HG02938 (cell line): ENCODE results near the gene SAMD14.

ENCODE experiments used
- ATAC-seq: cut with Tn5 transposase; IDR thresholded peaks from one replicate; pipeline ENCODE4 v1.9.1; 2021; ENCODE audit warnings: mild to moderate bottlenecking, moderate library complexity; ENCODE audit not compliant: unreplicated experiment

The SAMD14 gene

DNA sequence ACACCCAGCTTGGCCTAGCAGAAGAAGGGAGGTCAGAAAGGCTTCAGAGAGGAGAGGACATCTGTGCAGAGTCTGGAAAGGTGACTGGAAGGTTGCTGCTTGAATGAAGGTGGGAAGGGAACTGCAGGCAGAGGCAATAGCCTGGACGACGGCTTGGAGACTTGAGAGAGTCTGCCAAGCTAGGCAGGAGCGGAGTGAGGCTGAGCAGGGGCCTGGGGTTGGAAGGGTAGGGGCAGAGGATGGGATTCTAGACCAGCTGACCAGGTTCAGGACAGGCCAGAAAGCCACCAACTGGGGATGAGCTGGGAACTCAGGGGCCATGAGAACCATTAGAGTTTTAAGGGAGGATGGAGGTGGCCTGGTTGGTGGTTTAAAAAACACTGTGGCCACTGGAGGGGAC, 35.5 kb upstream of the SAMD14 start:
- ATAC-seq: no peak

DNA sequence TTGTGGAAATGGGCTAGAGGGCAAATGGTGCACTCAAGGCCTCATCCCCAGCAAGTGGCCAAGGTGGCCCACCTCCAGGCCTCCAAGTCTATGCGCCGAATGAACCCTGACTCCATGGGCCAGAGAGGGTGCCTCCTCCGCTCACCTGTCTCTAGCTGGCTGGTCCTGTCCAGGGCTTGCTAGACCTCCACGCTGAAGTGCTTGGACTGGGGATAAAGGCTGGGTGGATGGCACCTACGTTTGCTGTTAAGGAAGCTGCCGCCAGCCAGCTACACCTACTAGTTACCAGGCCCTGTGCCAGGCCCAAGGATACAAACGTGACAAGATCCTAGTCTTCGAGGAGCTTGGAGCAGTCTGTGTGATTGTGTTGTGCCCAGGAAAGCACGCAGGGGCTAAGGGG, 35.1 kb upstream of the SAMD14 start:
- no peak for ATAC-seq

DNA sequence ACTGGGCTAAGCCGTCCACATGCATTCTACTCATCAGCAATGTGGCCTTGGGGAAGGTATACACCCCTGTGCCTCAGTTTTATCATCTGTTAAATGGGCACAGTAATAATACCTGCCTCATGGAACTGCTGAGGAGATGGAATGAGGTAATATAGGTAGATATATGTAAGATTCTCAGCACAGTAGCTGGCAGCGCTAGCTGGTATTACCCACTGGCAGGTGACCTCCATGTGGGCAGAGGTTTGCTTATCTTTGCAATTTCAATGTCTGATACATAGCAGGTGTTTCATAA, 34.7 kb upstream of the SAMD14 start:
- ATAC-seq: no peak

DNA sequence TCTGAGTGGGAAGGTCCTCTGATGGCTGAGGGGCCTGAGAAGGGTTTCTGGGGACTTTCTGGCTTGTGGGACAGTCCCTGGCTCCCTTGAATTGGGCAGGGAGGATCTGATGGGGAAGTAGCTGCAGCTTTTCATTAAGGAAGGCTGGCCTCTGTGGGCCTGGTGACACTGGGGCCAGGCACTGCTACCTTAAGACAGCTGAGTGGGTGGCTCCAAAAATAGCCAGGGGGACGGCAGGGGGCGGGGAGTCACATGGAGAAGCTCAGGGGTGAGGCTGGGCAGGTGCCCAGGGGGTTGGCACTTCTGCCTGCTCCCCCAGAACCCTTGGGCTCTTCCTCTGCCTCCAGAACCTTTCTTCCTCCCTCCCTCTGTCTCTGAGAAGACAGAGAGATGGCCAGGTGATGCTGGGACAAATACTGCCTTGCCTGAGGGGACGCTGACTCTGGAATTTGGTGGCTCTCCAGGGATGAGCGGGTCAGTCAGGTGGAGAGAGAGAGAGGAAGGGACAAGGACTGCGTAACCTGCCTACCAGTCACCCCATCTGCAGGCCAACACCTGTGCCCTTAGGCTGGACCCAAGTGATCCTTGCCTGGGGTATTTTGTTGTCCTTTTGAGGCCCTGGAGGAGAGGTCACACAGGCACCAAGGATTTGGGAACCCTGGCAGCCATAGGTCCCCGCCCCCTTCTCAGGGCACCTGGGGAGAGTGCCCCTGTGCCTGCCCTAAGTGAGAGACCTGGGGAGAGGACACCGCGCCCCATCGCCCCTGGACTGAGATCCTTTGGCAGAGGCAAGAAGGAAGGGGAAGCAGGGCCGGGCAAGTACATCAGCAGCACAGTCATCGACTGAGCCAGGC, 34.1 kb upstream of the SAMD14 start:
- ATAC-seq: no peak

DNA sequence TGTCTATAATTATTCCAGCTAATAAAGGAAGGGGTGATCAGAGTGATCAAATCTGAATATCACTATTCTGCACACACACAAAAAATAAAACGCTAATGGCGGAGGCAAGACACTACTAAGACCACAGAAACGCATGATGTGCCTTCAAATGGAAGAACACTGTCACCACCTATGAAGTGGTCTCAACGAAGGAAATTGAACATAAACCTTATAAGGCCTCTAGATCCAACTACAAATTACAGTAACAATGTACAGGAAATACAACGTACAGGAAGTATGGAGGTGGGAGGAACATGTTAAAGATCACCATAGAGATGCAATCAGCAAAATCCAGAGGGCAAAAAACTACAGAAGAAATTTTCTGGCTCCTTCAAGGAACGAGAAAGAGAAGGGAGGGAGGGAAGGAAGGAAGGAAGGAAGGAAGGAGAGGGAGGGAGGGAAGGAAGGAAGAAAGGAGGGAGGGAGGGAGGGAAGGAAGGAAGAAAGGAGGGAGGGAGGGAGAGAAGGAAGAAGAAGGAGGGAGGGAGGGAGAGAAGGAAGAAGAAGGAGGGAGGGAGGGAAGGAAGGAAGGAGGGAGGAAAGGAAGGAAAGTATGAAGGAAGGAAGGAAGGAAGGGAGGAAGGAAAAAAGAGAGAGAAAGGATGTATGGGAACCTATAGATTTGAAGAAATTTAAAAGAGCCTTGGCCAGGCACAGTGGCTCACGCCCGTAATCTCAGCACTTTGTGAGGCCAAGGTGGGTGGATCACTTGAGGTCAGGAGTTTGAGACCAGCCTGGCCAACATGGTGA, 32.7 kb upstream of the SAMD14 start:
- no peak for ATAC-seq

DNA sequence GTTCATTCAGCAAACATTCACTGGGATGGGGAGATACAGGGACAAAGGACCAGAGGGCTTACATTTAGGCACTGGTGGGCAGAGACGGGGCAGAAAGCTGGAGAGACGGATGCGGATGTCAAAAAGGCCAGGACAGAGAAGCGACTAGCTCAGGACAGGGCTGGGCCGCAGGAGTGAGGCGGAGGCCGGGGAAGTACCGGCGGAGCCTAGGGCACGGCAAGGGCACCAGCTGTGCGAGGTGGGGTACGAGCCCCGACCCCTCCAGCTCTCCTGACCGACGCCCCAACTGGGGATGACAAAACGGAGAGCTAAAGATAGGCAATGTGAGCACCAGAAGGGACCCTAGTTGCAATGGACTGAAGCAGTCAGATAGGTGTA, 31.9 kb upstream of the SAMD14 start:
- no peak for ATAC-seq

DNA sequence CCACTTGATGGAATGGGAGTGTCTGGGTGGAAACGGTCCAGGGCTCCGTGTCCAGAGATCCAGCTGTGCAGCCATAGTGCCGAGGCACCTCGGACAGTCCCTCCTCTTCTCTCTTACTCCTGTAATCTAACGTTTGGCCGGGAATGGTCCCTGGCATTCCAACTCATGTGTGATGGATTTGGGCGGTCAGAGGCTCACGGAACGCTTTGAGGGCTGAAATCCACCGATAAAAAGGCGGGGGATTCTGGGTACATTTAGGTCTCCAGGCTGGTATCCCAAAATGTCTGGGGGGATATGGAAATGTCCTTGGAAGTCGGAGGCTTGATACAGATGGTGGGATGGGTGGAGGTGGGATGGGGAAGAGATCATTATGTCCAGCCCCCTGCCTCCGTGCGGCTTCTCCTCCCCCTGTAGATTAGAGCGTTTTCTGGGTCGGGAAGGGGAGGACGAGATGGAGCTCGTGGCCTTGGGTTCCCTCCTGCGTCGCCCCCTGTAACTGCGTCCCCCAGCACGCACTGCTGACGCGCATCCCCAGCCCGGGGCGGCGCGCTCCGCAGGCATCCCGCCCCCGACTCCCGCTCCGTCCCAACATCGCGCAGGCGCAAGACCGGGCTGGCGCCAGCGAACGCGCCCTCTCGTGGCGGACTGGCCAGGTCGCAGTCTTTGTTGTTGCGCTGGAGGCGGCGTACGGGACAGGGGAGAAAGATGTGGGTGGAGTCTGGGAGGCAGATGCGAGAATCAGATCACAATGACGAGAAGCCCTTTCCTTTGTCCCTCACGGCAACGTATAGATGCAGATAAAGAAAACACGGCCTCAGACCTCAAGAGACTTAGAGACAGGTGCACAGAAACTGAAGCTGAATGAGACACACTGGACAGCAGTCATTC, 31.3 kb upstream of the SAMD14 start:
- peak; percentile 69 for ATAC-seq

DNA sequence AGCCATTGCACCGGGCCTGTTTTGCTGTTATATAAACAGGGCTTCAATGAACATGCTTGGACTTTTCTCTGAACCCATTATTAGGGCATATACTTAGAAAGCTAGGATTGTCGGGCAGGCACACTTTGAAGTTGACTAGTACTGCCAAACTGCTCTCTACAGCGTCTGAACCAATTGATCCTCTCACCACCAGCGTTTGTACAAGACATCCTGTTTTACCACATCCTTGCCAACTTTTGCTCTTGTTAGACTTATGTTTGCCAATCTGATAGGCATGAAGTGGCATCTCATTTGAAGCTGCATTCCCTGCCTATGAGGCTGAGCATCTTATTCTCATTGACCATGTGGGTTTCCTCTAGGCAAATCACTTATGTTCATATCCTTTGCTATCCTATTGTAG, 27.9 kb upstream of the SAMD14 start:
- ATAC-seq: no peak

DNA sequence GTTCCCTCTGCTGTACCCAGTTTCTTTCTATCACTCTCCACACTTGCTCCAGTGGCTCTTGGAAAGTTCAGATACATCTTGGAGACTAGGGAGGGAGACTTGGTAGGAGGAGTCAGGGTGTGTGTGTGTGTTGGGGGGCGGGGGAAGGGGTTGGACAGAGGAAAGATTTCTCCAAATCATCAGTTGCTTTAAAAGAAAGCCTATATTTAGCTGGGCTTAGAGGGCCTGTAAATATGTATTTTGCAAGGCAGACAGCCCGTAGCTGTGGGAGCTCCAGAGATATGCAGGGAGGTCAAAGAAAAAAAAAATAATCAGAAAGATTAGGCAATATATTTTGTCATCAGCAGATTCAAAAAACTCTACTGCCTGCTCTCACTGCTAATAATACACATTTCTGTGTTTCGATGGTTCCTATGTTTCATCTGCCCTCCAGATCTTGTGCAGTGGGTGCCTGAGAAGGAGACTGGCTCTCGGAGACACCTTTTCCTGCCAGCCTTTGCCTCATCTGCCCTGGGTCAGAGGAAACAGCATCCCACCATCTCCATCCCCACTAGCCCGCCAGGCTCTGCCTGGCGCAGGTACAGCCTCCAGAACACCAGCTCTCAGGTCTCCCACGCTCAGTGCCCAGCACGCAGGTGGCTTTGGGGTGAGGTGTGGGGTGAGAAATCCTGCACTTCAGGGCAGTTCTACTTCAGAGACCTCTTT, 25.3 kb upstream of the SAMD14 start:
- ATAC-seq: no peak

DNA sequence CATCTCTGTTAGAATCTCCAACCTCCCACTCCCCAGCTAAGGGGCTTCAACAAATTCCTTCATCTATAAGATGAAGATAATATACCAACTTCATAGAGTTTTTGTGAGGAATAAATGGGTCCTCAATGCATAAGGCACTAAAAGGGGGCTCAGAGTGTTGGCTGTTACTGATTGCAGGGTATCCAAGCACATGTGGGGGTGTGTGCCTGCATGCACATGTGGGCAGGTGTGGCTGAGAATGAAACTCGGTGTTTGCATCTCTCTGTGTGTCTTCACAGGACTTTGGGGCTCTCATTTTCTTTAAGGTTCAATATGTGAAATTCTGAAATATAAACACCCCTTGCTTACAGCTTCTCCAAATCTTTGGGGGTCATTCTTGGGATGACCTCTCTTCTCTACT, 24.6 kb upstream of the SAMD14 start:
- peak; percentile 36 for ATAC-seq

DNA sequence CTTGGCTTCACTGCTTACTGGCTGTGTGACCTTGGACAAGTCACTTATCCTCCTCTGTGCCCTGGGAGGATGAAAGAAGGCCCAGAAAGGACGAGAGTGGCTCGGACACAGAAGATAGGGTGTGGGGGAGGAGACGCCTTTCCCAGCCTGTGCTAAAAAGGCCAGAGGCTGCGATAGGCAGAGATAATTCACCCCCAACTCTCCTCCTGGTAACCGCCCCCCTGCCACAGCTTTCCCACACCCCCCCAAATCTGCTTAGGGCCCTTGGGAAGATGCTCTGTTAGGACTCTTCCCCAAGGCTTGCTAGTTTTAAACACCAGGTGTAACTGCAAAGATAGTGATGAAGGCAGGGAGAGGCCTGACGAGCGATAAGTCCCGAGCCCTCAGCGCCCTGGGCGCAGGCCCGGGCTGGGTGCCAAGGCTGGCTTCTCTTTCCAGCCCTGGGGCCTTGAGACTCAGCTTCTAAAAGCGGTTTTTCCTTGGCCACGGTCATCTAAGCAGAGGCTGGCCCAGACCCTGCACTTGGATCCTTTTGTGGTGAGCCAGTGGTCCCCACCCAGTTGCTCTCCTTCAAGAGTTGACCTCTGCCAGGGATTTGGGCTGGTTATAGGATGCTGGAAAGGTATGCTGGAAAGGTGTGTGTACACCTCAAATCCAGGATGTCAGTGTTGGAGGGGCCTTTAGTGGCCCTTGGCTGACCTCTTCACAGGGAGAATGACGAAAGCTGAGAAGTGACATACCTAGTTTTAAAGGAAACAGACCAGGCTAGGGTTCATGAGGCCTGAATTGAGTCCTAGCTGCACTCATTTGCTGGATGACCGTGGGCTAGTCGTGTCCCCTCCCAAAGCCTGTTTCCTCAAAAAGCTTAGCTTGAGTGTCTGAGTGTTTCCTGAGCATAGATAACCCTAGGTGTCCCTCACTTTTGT, 24.0 kb upstream of the SAMD14 start:
- ATAC-seq: no peak

DNA sequence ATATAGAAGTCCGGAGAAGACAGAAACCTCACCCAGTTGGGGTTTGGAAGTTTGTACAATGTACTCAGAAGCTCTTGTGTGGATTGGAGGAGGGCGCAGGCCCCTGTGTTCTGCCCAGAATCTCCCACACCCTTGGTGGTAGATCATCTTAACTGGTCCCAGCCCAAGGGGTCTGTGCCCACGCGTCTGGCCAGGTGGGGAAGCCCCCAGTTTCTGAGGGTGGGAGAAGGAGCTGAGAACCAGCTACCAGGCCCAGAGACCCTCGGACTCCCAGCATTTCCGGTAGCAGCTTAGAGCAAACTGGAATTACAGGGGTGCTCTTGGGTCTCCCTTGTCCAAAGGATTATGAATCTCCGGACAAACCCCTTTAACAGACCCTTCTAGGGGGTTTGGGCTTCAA, 22.8 kb upstream of the SAMD14 start:
- no peak for ATAC-seq

DNA sequence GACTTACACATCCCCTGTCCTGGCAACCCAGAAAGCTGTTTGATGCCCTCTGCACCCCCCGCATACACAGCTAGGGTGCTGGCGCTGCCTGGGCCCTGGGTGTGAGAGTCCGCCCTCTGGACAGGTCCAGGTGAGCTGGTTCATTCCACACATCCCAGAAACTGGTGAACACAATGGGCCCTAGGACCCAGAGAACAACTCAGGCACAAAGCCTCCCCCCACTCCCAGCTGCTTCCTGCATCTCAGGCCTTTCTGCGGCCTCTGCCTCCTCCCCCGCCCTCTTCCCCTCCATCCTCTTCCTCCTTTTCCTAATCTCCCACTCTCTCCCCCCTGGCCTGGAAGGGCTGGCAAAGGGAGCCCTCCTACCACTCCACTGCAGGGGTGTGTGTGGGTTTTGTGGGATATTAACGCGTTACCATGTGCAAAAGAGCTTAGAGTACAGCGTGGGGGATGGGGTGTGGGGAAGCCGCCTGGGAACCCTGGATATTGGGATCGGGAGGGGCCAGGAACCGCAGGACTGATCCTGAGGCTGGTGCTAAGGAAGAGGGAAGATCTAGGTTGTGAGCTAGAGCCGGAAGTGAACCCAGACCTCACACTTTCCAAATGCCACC, 22.1 kb upstream of the SAMD14 start:
- ATAC-seq: peak; percentile 30

DNA sequence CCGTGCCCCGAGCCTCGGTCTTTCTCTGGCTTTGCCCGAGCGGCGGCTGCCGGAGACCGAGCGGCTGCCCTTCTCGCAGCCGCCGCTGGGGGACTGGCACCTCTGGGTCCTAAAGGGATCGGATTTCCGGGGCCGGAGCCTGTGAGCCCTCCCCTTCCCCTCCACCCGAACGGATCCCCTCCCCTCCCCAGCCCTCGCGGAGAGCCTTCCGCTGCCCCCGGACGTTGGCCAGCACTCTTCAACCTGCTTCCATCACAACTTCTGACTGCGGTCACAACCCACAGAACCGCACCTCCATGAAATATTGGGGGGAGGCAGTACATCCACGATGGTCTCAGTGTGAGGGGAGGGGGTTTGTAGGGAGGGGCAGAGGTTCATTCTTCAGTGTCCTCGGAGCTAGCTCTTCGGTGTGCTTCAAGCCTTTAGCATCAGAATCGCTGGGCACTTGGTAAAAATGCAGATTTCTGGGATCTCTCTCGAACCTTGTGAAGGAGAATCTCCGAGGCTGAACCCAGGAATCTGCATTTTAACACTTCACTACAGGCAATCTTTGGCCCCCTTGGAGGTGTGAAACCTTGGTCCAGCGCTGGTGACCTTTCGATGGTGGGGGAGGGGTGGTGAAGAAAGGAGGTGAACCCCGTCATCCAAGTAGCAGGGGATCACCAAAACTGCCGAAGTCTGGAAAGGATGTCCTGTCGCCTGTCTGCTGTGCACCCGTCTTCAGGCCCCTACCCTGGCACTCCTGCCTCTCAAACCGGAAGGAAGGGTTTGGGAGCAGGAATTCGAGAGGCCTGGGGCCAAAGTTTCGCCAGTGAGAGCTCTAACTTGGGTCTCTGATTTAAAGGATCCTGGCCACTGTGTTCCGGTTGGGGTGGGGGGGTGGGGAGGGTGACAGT, 21.3 kb upstream of the SAMD14 start:
- ATAC-seq: peak; percentile 35

DNA sequence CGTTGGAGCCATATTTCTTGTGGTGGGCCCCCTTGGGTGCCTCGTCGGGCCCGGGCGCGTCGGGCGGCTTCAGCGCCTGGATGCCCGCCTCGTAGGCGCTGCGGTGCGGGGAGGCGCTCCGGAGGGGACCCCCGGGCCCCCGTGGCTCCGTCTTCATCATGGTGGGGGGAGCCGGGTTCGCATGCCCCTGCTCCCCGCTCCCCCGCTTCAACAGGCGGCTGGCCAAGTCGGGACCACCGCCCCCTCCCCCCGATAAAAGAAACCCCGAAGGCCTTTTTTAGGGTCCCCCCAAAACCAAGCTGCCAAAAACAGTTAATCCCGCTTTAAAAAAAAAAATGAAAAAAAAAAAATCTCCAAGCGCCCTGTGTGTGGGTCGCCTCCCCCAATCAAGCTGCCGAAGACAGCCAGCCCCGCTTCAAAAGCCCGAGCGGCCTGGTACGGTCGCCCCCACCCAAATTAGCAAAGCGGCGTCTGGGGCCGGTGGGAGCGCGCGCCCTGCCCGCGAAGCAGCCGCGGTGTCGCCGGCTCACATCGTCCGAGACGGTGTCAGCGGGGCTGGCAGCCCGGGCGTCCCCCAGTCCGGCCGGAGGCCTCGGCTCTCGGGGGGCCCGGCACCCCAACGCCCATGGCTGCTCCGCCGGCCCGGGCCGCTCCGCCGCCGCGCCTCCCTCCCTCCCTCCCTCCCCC, 20.5 kb upstream of the SAMD14 start, which contains the start of gene PPP1R9B:
Gene PPP1R9B, minus strand, starts transcription at position 324 of the 687 bp plus-strand sequence. Its CDS starts 164 bp downstream, at position 160.
- ATAC-seq: peak; percentile 2

DNA sequence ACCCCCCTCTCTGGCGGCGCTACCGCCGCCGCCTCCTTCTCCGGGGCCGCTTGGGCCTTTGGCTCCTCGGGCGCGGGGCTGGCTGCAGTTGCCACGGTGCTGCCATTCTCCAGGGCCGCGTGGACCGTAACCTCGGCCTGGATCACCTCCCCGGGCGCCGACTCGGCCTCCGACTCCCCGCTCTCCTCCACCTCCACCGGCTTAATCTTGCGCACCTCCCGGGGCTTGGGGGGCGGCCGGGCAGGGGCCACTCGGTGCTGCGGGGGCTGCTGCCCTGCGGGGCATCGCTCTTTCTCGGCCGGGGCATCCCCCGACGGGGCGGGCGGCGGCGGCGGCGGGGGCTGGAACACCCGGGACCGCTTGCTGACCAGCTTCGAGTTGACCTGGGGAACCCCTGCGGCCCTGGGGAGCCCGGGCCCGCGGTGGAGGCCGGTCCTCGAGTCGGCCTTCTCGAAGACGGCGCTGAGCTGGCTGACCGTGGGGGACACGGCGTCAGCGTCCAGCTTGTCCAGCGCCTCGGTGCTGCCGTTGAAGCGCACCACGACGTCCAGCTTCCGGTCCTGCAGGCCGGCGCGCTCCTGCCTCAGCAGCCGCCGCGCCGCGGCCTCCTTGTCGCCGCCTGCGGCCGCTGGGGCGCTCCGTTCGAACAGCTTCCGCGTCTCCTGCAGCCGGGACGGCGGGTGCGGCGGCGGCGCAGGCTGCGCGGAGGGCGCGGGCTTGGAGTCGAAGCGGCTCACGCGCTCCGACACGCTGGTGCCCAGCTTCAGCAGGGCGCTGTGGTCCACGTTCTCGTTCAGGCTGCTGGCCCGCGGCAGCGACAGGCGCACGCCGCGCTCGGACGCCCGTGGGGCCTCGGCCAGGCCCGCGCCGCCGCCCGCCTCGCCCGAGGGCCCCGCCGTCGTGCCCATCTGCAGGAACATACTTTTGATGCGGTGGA, 19.7 kb upstream of the SAMD14 start:
- ATAC-seq: no peak

DNA sequence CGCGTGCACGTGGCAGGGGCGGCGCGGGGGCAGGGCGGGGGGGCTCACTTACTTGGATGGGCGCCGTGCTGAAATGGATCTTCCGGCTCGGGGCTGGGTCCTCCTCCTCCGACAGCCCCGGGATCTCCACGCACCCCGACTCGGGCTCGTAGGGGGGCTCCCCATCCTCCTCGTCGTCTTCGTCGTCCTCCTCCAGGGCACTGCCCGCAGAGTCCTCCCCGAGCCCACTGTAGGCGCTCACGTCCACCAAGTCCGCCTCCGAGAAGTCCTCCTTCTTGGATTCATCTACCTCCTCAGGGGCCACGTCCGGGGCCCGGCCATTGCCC, 19.1 kb upstream of the SAMD14 start:
- no peak for ATAC-seq
